Stomach (tissue), 9 donors: Measurements from ENCODE around the gene GRIP2. TPM values are rescaled to one million over a fixed set of nuclear protein-coding genes. Genes with fewer than 3 reads are reported as not detected.

Experiments used
- DNase-seq, 2 donors: peaks; one replicate each; pipeline versions ENCODE4 v3.0.0 to v3.0.0-alpha.2; 2013 to 2019
- H3K27ac ChIP-seq, 5 donors: fragments of 200-600 bp in 4 of 5; sonication (generic) in 4 of 5; one replicate each; pipeline ENCODE4 v1.5.1; 2013 to 2019; ENCODE audit warnings: mild to moderate bottlenecking in 1 of 5, moderate library complexity in 1 of 5
- H3K27me3 ChIP-seq, 3 donors: fragments of 200-600 bp; sonication (generic); one replicate each; pipeline ENCODE4 v1.5.1; 2017 to 2019; ENCODE audit warnings: mixed run types in 1 of 3
- H3K36me3 ChIP-seq, 4 donors: fragments of 200-600 bp; sonication (generic); 1 replicate in 3 of 4; 2 replicates in 1 of 4; pipeline ENCODE4 v1.5.1; 2016 to 2019
- H3K4me1 ChIP-seq, 4 donors: fragments of 200-600 bp; sonication (generic); one replicate each; pipeline ENCODE4 v1.5.1; 2016 to 2019
- H3K4me3 ChIP-seq, 4 donors: fragments of 200-600 bp; sonication (generic) in 3 of 4; one replicate each; pipeline ENCODE4 v1.5.1; 2016 to 2019; ENCODE audit warnings: mild to moderate bottlenecking in 1 of 4
- H3K9me3 ChIP-seq, 4 donors: fragments of 200-600 bp; sonication (generic); one replicate each; pipeline ENCODE4 v1.5.1; 2016 to 2019
- CTCF ChIP-seq, 7 experiments: fragments of 450-650 bp in 4 of 7; fragments of 200-600 bp in 3 of 7; sonication (generic) in 3 of 7; IDR thresholded peaks; one replicate each; pipeline ENCODE4 v1.5.1; 2016 to 2019; ENCODE audit warnings: antibody characterized with exemption in 7 of 7, control low read depth in 2 of 7, mild to moderate bottlenecking in 1 of 7
- EP300 ChIP-seq: sonication (generic); formaldehyde crosslinking; IDR thresholded peaks from one replicate; pipeline ENCODE4 v1.6.1; 2017; ENCODE audit warnings: antibody characterized with exemption
- POLR2A ChIP-seq, 4 donors: fragments of 450-650 bp; IDR thresholded peaks; one replicate each; pipeline ENCODE4 v1.6.1; 2016; ENCODE audit warnings: antibody characterized with exemption in 4 of 4, control low read depth in 2 of 4, mild to moderate bottlenecking in 1 of 4, moderate library complexity in 1 of 4
- POLR2AphosphoS5 ChIP-seq, 3 donors: sonication (generic); formaldehyde crosslinking; IDR thresholded peaks; one replicate each; pipeline ENCODE4 v1.6.1; 2016; ENCODE audit warnings: antibody characterized with exemption in 3 of 3
- WGBS, 5 donors: extraction: QIAGEN DNeasy Blood & Tissue Kit in 3 of 5; methylation state at CpG; one replicate each; pipeline versions ENCODE4 v1.1.5 to v1.1.7; 2013 to 2018; 5-methylcytosine and 5-hydroxymethylcytosine counted together
- intact Hi-C: fragments of 100-400 bp; cut with DNase I; formaldehyde crosslinking; loops from one replicate; pipeline ENCODE4 v1.15.1; 2023; ENCODE audit warnings: low total_unique reads
- polyA plus RNA-seq, 3 donors: library from polyadenylated mRNA; stranded (reverse); fragments of 200-250 nt; gene quantifications; one replicate each; pipeline ENCODE4 v1.2.3, GENCODE V29; 2013
- total RNA-seq, 5 donors: library from RNA; depleted of rRNA; stranded (reverse); fragments of >200 nt; gene quantifications; one replicate each; pipeline versions ENCODE4 v1.1.0 to v1.2.3, GENCODE V29; 2014 to 2016
- donor health status: healthy with polysubstance abuse.
- donor health status: Bipolar disorder and iron deficiency.
- donor health status: healthy.

Gene GRIP2
- total and polyA plus RNA-seq, 8 donors: 0.58 to 33.8 (median 2.8) TPM

- intact Hi-C loops: no loop called here
- H3K9me3 ChIP-seq: no peaks in the 10 kb centered on the region
- TF ChIP-seq POLR2AphosphoS5 (IDR thresholded peaks at IDR 0.05) (no peak), CTCF (IDR thresholded peaks at IDR 0.05) (no peak), EP300 (no peak), POLR2A (IDR thresholded peaks at IDR 0.05) (no peak)
- H3K4me3 ChIP-seq: no peak overlapping the region
- DNase-seq: no peak
- H3K36me3 ChIP-seq: peaks cover 56 to 100% (median 100%) of the 10 kb centered on the region in 4 donors
- peaks cover 0 to 13% (median 10%) of the 10 kb centered on the region in 4 donors for H3K4me1 ChIP-seq
- WGBS, 5 donors: 95 to 100% (median 100%) methylated on average over 1 of the region's 1 CpG
- H3K27ac ChIP-seq: no peak overlapping the region
- H3K27me3 ChIP-seq: no peaks in the 10 kb centered on the region
These were observed 56.9 kb downstream of the GRIP2 start for GRCh38 chr3:14483286-14483685.

GRCh38 chr3:14482271-14482721, 57.8 kb downstream of the GRIP2 start:
- 82 to 100% (median 83%) methylated on average over 2 of the region's 2 CpGs for WGBS, 5 donors
- H3K9me3 ChIP-seq: no peaks in the 10 kb centered on the region
- peaks cover 0 to 13% (median 8%) of the 10 kb centered on the region in 4 donors for H3K4me1 ChIP-seq
- peak overlapping the region in 1 of 5 donors; percentile 21 for H3K27ac ChIP-seq
- no peak overlapping the region for H3K4me3 ChIP-seq
- intact Hi-C loops: no loop called here
- H3K27me3 ChIP-seq: no peaks in the 10 kb centered on the region
- TF ChIP-seq CTCF (IDR thresholded peaks at IDR 0.05): no peak
- no peak for TF ChIP-seq POLR2AphosphoS5 (IDR thresholded peaks at IDR 0.05)
- TF ChIP-seq POLR2A (IDR thresholded peaks at IDR 0.05): no peak
- TF ChIP-seq EP300: no peak
- peaks cover 55 to 100% (median 100%) of the 10 kb centered on the region in 4 donors for H3K36me3 ChIP-seq
- DNase-seq: peak in 1 of 2 donors; percentile 65

- H3K36me3 ChIP-seq: peaks cover 58 to 100% (median 100%) of the 10 kb centered on the region in 4 donors
- no peak overlapping the region for H3K4me3 ChIP-seq
- no peak for DNase-seq
- intact Hi-C loops: no loop called here
- no peaks in the 10 kb centered on the region for H3K27me3 ChIP-seq
- H3K27ac ChIP-seq: peak overlapping the region in 1 of 5 donors; percentile 21
- peaks cover 0 to 13% (median 8%) of the 10 kb centered on the region in 4 donors for H3K4me1 ChIP-seq
- no peak for TF ChIP-seq EP300
- no peak for TF ChIP-seq CTCF (IDR thresholded peaks at IDR 0.05)
- no peak for TF ChIP-seq POLR2AphosphoS5 (IDR thresholded peaks at IDR 0.05)
- TF ChIP-seq POLR2A (IDR thresholded peaks at IDR 0.05): no peak
- 94 to 96% (median 96%) methylated on average over 13 of the region's 13 CpGs for WGBS, 5 donors
- no peaks in the 10 kb centered on the region for H3K9me3 ChIP-seq
These were observed 58.5 kb downstream of the GRIP2 start for GRCh38 chr3:14481646-14482036.

GRCh38 chr3:14481018-14481645, 59.0 kb downstream of the GRIP2 start:
- peaks cover 0 to 13% (median 8%) of the 10 kb centered on the region in 4 donors for H3K4me1 ChIP-seq
- H3K36me3 ChIP-seq: peaks cover 54 to 100% (median 100%) of the 10 kb centered on the region in 4 donors
- no peak for DNase-seq
- H3K27ac ChIP-seq: no peak overlapping the region
- H3K4me3 ChIP-seq: no peak overlapping the region
- WGBS, 5 donors: 92 to 96% (median 93%) methylated on average over 10 of the region's 10 CpGs
- H3K27me3 ChIP-seq: no peaks in the 10 kb centered on the region
- intact Hi-C loops: no loop called here
- TF ChIP-seq EP300 (no peak), CTCF (IDR thresholded peaks at IDR 0.05) (no peak), POLR2AphosphoS5 (IDR thresholded peaks at IDR 0.05) (no peak), POLR2A (IDR thresholded peaks at IDR 0.05) (no peak)
- H3K9me3 ChIP-seq: no peaks in the 10 kb centered on the region
